Liver (tissue), 9 donors: ENCODE results near the gene TTLL3. TPM values are rescaled to one million over a fixed set of nuclear protein-coding genes. Genes with fewer than 3 reads are reported as not detected.

Experiments used
- DNase-seq: peaks from one replicate; pipeline ENCODE4 v3.0.0-alpha.2; 2017; ENCODE audit warnings: low spot score
- H3K27ac ChIP-seq, 2 donors: one replicate each; pipeline ENCODE4 v1.7.0; 2013; ENCODE audit warnings: inconsistent platforms in 2 of 2, low read length in 2 of 2, control low read depth in 1 of 2, low read depth in 1 of 2, mild to moderate bottlenecking in 1 of 2
- H3K27me3 ChIP-seq, 4 donors: one replicate each; pipeline versions ENCODE4 v1.6.1 to v1.7.0; 2013; ENCODE audit warnings: low read length in 3 of 4, inconsistent platforms in 1 of 4, mild to moderate bottlenecking in 1 of 4, moderate library complexity in 1 of 4; ENCODE audit not compliant: control insufficient read depth in 4 of 4, insufficient read depth in 4 of 4
- H3K36me3 ChIP-seq, 4 donors: one replicate each; pipeline versions ENCODE4 v1.6.1 to v1.7.0; 2013; ENCODE audit warnings: low read length in 3 of 4, mild to moderate bottlenecking in 3 of 4, low read depth in 1 of 4, moderate library complexity in 1 of 4; ENCODE audit not compliant: control insufficient read depth in 4 of 4, insufficient read depth in 3 of 4
- H3K4me1 ChIP-seq, 4 donors: one replicate each; pipeline versions ENCODE4 v1.6.1 to v1.7.0; 2013; ENCODE audit warnings: low read length in 3 of 4, mild to moderate bottlenecking in 3 of 4, moderate library complexity in 1 of 4; ENCODE audit not compliant: control insufficient read depth in 4 of 4, insufficient read depth in 4 of 4
- H3K4me3 ChIP-seq, 3 donors: one replicate each; pipeline versions ENCODE4 v1.6.1 to v1.7.0; 2013; ENCODE audit warnings: low read length in 3 of 3, control low read depth in 1 of 3, low read depth in 1 of 3, mild to moderate bottlenecking in 1 of 3
- H3K9ac ChIP-seq, 2 donors: one replicate each; pipeline ENCODE4 v1.7.0; 2013; ENCODE audit warnings: low read length in 2 of 2, mild to moderate bottlenecking in 2 of 2, moderate library complexity in 2 of 2, control low read depth in 1 of 2, low read depth in 1 of 2
- H3K9me3 ChIP-seq, 4 donors: one replicate each; pipeline versions ENCODE4 v1.6.1 to v1.7.0; 2013; ENCODE audit warnings: low read length in 3 of 4; ENCODE audit not compliant: control insufficient read depth in 4 of 4
- FOXA2 ChIP-seq: IDR thresholded peaks from 2 replicates; pipeline ENCODE4 v1.6.1; 2016; ENCODE audit warnings: antibody characterized with exemption
- GABPA ChIP-seq, 2 donors: IDR thresholded peaks in 1 of 2; conservative IDR thresholded peaks in 1 of 2; 2 replicates each; pipeline ENCODE4 v1.6.1; 2016; ENCODE audit warnings: antibody characterized with exemption in 2 of 2, mild to moderate bottlenecking in 1 of 2, moderate library complexity in 1 of 2
- HNF4A ChIP-seq, 2 donors: conservative IDR thresholded peaks; 2 replicates each; pipeline ENCODE4 v1.6.1; 2016; ENCODE audit warnings: antibody characterized with exemption in 2 of 2, mild to moderate bottlenecking in 2 of 2
- HNF4G ChIP-seq: IDR thresholded peaks from 2 replicates; pipeline ENCODE4 v1.6.1; 2016; ENCODE audit warnings: antibody characterized with exemption
- NR2F2 ChIP-seq: IDR thresholded peaks from 2 replicates; pipeline ENCODE4 v1.6.1; 2016; ENCODE audit warnings: antibody characterized with exemption
- RAD21 ChIP-seq, 2 donors: IDR thresholded peaks; 2 replicates each; pipeline ENCODE4 v1.6.1; 2016; ENCODE audit warnings: antibody characterized with exemption in 2 of 2, mild to moderate bottlenecking in 2 of 2
- REST ChIP-seq: IDR thresholded peaks from 2 replicates; pipeline ENCODE4 v1.6.1; 2016; ENCODE audit warnings: antibody characterized with exemption, mild to moderate bottlenecking
- SP1 ChIP-seq: IDR thresholded peaks from 2 replicates; pipeline ENCODE4 v1.6.1; 2018; ENCODE audit warnings: antibody characterized with exemption, mild to moderate bottlenecking
- ZBTB33 ChIP-seq: IDR thresholded peaks from 2 replicates; pipeline ENCODE4 v1.6.1; 2016; ENCODE audit warnings: antibody characterized with exemption
- WGBS: extraction: QIAGEN DNeasy Blood & Tissue Kit; methylation state at CpG from one replicate; pipeline ENCODE4 v1.1.7; 2013; 5-methylcytosine and 5-hydroxymethylcytosine counted together
- polyA plus RNA-seq, 2 donors: library from polyadenylated mRNA; stranded (reverse) in 1 of 2; unstranded in 1 of 2; fragments of 200-250 nt in 1 of 2; fragments of >200 nt in 1 of 2; fragmentation: Nextera tagmentation in 1 of 2; extraction: Ambion mirVana in 1 of 2; gene quantifications; one replicate each; pipeline versions ENCODE4 v1.2.1 to v1.2.3, GENCODE V29; 2013 to 2015
- total RNA-seq, 2 donors: library from RNA; depleted of rRNA; stranded (reverse); fragments of >200 nt; gene quantifications; one replicate each; pipeline ENCODE4 v1.2.3, GENCODE V29; 2014
- donor health status: healthy.
- donor health status: healthy.
- donor health status: healthy.
- donor health status: healthy.
- donor health status: healthy.

TTLL3 gene
- total and polyA plus RNA-seq, 4 donors: 2.8 to 19.6 (median 6.5) TPM

GRCh38 chr3:9781978-9782603, 28.0 kb upstream of the TTLL3 start:
- Histone ChIP-seq H3K9me3 (no peaks in the 10 kb centered on the region), H3K27me3 (no peaks in the 10 kb centered on the region), H3K27ac (peak overlapping the region; percentile 54 to 79), H3K4me3 (no peak overlapping the region), H3K4me1 (peaks cover 6 to 34% (median 18%) of the 10 kb centered on the region in 4 donors), H3K9ac (no peak overlapping the region), H3K36me3 (peaks cover 2 to 28% (median 21%) of the 10 kb centered on the region in 4 donors)
- peak; percentile 25 for TF ChIP-seq SP1
- TF ChIP-seq REST: peak; percentile 18
- TF ChIP-seq GABPA (IDR thresholded peaks at IDR 0.05 in 1 of 2, conservative IDR thresholded peaks at IDR 0.05 in 1 of 2): no peak
- peak; percentile 49 for TF ChIP-seq FOXA2
- TF ChIP-seq HNF4A (conservative IDR thresholded peaks at IDR 0.05): peak; percentile 17 to 28
- 48% methylated on average over 3 of the region's 3 CpGs for WGBS
- no peak for DNase-seq

- 61% methylated on average over 3 of the region's 3 CpGs for WGBS
- Histone ChIP-seq H3K27ac (peak overlapping the region in 1 of 2 donors; percentile 54), H3K36me3 (peaks cover 2 to 34% (median 24%) of the 10 kb centered on the region in 4 donors), H3K4me3 (no peak overlapping the region), H3K9me3 (no peaks in the 10 kb centered on the region), H3K4me1 (peaks cover 6 to 34% (median 18%) of the 10 kb centered on the region in 4 donors), H3K27me3 (no peaks in the 10 kb centered on the region), H3K9ac (no peak overlapping the region)
- no peak for DNase-seq
- peak in 1 of 2 donors; percentile 34 for TF ChIP-seq RAD21 (IDR thresholded peaks at IDR 0.05)
- TF ChIP-seq ZBTB33: no peak
Measured at GRCh38 chr3:9782770-9783169, 27.3 kb upstream of the TTLL3 start.

GRCh38 chr3:9783954-9784353, 26.1 kb upstream of the TTLL3 start:
- no peak for DNase-seq
- Histone ChIP-seq H3K9me3 (no peaks in the 10 kb centered on the region), H3K4me3 (no peak overlapping the region), H3K4me1 (peaks cover 6 to 30% (median 17%) of the 10 kb centered on the region in 4 donors), H3K27ac (no peak overlapping the region), H3K9ac (no peak overlapping the region), H3K27me3 (no peaks in the 10 kb centered on the region), H3K36me3 (peaks cover 2 to 37% (median 25%) of the 10 kb centered on the region in 4 donors)
- TF ChIP-seq HNF4A (conservative IDR thresholded peaks at IDR 0.05): no peak
- TF ChIP-seq NR2F2: no peak
- TF ChIP-seq REST: no peak
- no peak for TF ChIP-seq HNF4G
- no peak for TF ChIP-seq GABPA (IDR thresholded peaks at IDR 0.05 in 1 of 2, conservative IDR thresholded peaks at IDR 0.05 in 1 of 2)
- 96% methylated on average over 14 of the region's 14 CpGs for WGBS
